Smooth muscle cell (in vitro differentiated cells): ENCODE data around the gene CPNE9. TPM values are rescaled to one million over a fixed set of nuclear protein-coding genes. Genes with fewer than 3 reads are reported as not detected.

Experiments
- DNase-seq: peaks from one replicate; lab custom pipeline; 2025; ENCODE audit not compliant: unreplicated experiment; lab: John Stamatoyannopoulos, UW
- H2AFZ ChIP-seq: fragments of 200-600 bp; sonication (generic); 2 replicates; pipeline ENCODE4 v1.6.0; 2016; ENCODE audit warnings: antibody characterized with exemption, low read depth, mild to moderate bottlenecking
- H3F3A ChIP-seq: fragments of 200-600 bp; sonication (generic); 2 replicates; pipeline ENCODE4 v1.6.0; 2017; ENCODE audit warnings: antibody characterized with exemption, low read depth
- H3K27ac ChIP-seq: fragments of 200-600 bp; sonication (generic); 2 replicates; pipeline ENCODE4 v1.5.1; 2016; ENCODE audit warnings: low read depth, mild to moderate bottlenecking
- H3K27me3 ChIP-seq: fragments of 200-600 bp; sonication (generic); 2 replicates; pipeline ENCODE4 v1.6.1; 2016; ENCODE audit warnings: low read depth, mild to moderate bottlenecking
- H3K36me3 ChIP-seq: fragments of 200-600 bp; sonication (generic); 2 replicates; pipeline ENCODE4 v1.5.1; 2016; ENCODE audit warnings: low read depth
- H3K4me1 ChIP-seq: fragments of 200-600 bp; sonication (generic); 2 replicates; pipeline ENCODE4 v1.5.1; 2016; ENCODE audit warnings: low read depth
- H3K4me2 ChIP-seq: fragments of 200-600 bp; sonication (generic); 2 replicates; pipeline ENCODE4 v1.6.0; 2016; ENCODE audit warnings: mild to moderate bottlenecking
- H3K4me3 ChIP-seq: fragments of 200-600 bp; sonication (generic); 2 replicates; pipeline ENCODE4 v1.5.1; 2016; ENCODE audit warnings: mild to moderate bottlenecking
- H3K79me2 ChIP-seq: fragments of 200-600 bp; sonication (generic); 2 replicates; pipeline ENCODE4 v1.6.0; 2016; ENCODE audit warnings: low read depth, mild to moderate bottlenecking
- H3K9ac ChIP-seq: fragments of 200-600 bp; sonication (generic); 2 replicates; pipeline ENCODE4 v1.6.0; 2016; ENCODE audit warnings: low read depth
- H3K9me3 ChIP-seq: fragments of 200-600 bp; sonication (generic); replicated peaks from 2 replicates; pipeline ENCODE4 v1.5.1; 2016; ENCODE audit warnings: low read depth
- H4K20me1 ChIP-seq: fragments of 200-600 bp; sonication (generic); 2 replicates; pipeline ENCODE4 v1.6.0; 2016; ENCODE audit warnings: low read depth
- WGBS: methylation state at CpG from one replicate; pipeline ENCODE4 v1.1.7; 2016; ENCODE audit warnings: low lambda C conversion rate; 5-methylcytosine and 5-hydroxymethylcytosine counted together
- polyA plus RNA-seq: library from polyadenylated mRNA; unstranded; fragments of >200 nt; fragmentation: Nextera tagmentation; extraction: Ambion mirVana; gene quantifications from 2 replicates; pipeline ENCODE4 v1.2.1, GENCODE V29; 2016
- total RNA-seq: library from RNA; depleted of rRNA; stranded (reverse); fragments of >200 nt; gene quantifications from 2 replicates; pipeline ENCODE4 v1.2.3, GENCODE V29; 2014
- TF ChIP-seq, protein P1 (sequence below): fragments of 200-600 bp; sonication (generic); IDR thresholded peaks from 2 replicates; pipeline ENCODE4 v1.5.1; 2017; ENCODE audit warnings: borderline replicate concordance, mild to moderate bottlenecking, antibody characterized with exemption; ENCODE audit not compliant: insufficient read depth, poor library complexity, severe bottlenecking

Gene CPNE9
- total and polyA plus RNA-seq, 2 experiments from 2014 or later = not detected

DNA sequence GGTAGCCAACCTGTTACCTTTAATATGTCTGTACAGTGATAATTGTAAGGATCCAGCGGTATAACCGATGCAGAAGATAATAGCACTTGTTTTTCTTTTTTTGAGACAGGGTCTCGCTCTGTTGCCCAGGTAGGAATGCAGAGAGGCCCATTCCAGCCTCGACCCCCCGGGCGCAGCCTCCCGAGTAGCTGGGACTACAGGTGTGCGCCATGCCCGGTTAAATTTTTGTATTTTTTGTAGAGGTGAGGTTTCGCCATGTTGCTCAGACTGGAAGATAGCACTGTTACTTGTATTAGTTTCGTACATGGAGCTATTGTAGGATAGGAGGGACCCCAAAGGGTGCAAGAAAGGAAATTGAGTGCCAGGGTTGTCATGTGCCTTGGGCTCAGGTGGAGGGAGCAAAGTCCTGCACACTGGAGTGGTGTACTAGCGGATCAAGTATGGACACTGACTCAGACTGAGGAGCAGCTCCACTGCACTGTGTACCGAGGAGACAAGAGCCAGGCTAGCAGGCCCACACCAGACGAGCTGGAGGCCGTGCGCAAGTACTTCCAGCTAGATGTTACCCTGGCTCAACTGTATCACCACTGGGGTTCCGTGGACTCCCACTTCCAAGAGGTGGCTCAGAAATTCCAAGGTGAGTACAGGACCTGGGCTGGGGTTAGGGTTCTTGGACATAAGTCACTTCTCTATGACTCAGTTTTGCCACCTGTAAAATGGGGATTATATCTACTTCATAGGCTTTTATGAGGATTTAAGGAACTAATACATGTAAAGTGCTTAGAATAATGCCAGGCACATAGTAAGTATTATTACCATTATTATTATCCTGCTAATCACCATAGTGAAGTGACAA is 47.2 kb downstream of the CPNE9 start:
- Histone ChIP-seq H3K79me2 (peaks cover 7% of the 10 kb centered on the region), H3K27ac (peak overlapping the region; percentile 63), H3K9me3 (no peaks in the 10 kb centered on the region), H4K20me1 (no peaks in the 10 kb centered on the region), H3K4me1 (peaks cover 10% of the 10 kb centered on the region), H3K4me2 (peak overlapping the region; percentile 83), H2AFZ (no peak overlapping the region), H3K36me3 (no peaks in the 10 kb centered on the region), H3K4me3 (peak overlapping the region; percentile 62), H3K27me3 (no peaks in the 10 kb centered on the region), H3F3A (peaks cover 27% of the 10 kb centered on the region), H3K9ac (no peak overlapping the region)
- DNase-seq = no peak
- TF ChIP-seq, protein P1, sequence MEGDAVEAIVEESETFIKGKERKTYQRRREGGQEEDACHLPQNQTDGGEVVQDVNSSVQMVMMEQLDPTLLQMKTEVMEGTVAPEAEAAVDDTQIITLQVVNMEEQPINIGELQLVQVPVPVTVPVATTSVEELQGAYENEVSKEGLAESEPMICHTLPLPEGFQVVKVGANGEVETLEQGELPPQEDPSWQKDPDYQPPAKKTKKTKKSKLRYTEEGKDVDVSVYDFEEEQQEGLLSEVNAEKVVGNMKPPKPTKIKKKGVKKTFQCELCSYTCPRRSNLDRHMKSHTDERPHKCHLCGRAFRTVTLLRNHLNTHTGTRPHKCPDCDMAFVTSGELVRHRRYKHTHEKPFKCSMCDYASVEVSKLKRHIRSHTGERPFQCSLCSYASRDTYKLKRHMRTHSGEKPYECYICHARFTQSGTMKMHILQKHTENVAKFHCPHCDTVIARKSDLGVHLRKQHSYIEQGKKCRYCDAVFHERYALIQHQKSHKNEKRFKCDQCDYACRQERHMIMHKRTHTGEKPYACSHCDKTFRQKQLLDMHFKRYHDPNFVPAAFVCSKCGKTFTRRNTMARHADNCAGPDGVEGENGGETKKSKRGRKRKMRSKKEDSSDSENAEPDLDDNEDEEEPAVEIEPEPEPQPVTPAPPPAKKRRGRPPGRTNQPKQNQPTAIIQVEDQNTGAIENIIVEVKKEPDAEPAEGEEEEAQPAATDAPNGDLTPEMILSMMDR = no peak
- WGBS = 67% methylated on average over 17 of the region's 17 CpGs

- 93% methylated on average over 8 of the region's 8 CpGs for WGBS
- TF ChIP-seq, protein P1 = no peak
These were observed 51.0 kb downstream of the CPNE9 start for GRCh38 chr3:9754678-9755077.

DNA sequence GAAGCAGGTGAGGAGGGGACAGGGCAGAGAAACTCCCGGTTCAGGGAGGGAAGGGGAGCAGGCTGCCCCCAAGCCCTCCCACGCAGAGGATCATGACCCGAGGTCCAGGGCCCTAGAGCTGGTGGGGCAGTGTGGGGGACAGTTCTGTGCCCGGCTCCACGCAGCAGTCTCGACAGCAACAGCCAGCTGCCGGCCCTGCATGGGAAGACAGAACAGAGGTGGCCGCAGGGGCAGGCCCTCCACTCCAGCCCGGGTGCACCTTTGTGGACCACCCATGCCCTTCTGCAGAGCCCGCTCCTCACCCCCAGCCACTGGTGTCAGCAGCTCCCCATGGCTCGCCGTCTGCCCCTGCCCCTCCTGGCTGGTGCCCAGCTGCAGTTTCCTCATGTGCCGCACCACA is 53.8 kb downstream of the CPNE9 start:
- no peak overlapping the region for H3K27ac ChIP-seq
- no peak for DNase-seq
- H3K9me3 ChIP-seq = no peaks in the 10 kb centered on the region
- 96% methylated on average over 12 of the region's 13 CpGs for WGBS
- H3K27me3 ChIP-seq = no peaks in the 10 kb centered on the region
- no peak overlapping the region for H3K4me3 ChIP-seq
- H3K79me2 ChIP-seq = no peaks in the 10 kb centered on the region
- H2AFZ ChIP-seq = no peak overlapping the region
- no peaks in the 10 kb centered on the region for H3K4me1 ChIP-seq
- no peaks in the 10 kb centered on the region for H3F3A ChIP-seq
- H3K9ac ChIP-seq = no peak overlapping the region
- TF ChIP-seq, protein P1 = no peak
- no peaks in the 10 kb centered on the region for H3K36me3 ChIP-seq
- H4K20me1 ChIP-seq = no peaks in the 10 kb centered on the region
- no peak overlapping the region for H3K4me2 ChIP-seq

More at GRCh38 chr3:9754678-9755077, 51.0 kb downstream of the CPNE9 start:
- no peak overlapping the region for H3K4me2 ChIP-seq
- no peak for DNase-seq
- H3K9me3 ChIP-seq = no peaks in the 10 kb centered on the region
- H3K27ac ChIP-seq = no peak overlapping the region
- H3K79me2 ChIP-seq = peaks cover 7% of the 10 kb centered on the region
- no peaks in the 10 kb centered on the region for H4K20me1 ChIP-seq
- no peaks in the 10 kb centered on the region for H3K27me3 ChIP-seq
- H2AFZ ChIP-seq = no peak overlapping the region
- peaks cover 7% of the 10 kb centered on the region for H3K4me1 ChIP-seq
- no peak overlapping the region for H3K4me3 ChIP-seq
- no peak overlapping the region for H3K9ac ChIP-seq
- no peaks in the 10 kb centered on the region for H3K36me3 ChIP-seq
- H3F3A ChIP-seq = no peaks in the 10 kb centered on the region
